ENCODE results near the gene KRT28. TPM values are rescaled to one million over a fixed set of nuclear protein-coding genes. Genes with fewer than 3 reads are reported as not detected.

Gene KRT28, protein sequence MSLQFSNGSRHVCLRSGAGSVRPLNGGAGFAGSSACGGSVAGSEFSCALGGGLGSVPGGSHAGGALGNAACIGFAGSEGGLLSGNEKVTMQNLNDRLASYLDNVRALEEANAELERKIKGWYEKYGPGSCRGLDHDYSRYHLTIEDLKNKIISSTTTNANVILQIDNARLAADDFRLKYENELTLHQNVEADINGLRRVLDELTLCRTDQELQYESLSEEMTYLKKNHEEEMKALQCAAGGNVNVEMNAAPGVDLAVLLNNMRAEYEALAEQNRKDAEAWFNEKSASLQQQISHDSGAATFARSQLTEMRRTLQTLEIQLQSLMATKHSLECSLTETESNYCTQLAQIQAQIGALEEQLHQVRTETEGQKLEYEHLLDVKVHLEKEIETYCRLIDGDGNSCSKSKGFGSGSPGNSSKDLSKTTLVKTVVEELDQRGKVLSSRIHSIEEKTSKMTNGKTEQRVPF
- total RNA-seq (not detected), polyA plus RNA-seq (not detected)

- intact Hi-C loops (cut with micrococcal nuclease): loop anchor here (5.0 kb wide), 2 partner anchors 57 to 522 kb away; no protein-coding TSS in a partner anchor
- CTCF ChIA-PET (ENCODE audit: partially characterized antibody): no interaction called here
- POLR2A ChIA-PET (ENCODE audit: partially characterized antibody): no interaction called here
- no peak for DNase-seq
- Mint-ChIP-seq H3K27me3 (peaks cover 14 to 27% of the 10 kb centered on the region in 2 donors), H3K4me3 (no peak within 1 kb of the TSS), H3K9me3 (peaks cover 0 to 3% (median 0%) of the 10 kb centered on the region in 8 donors), H3K36me3 (no peaks in the 10 kb centered on the region), H3K4me1 (peaks cover 2 to 4% (median 3%) of the 10 kb centered on the region in 4 donors), H3K27ac (no peak within 1 kb of the TSS)
- Histone ChIP-seq H3K27ac (ENCODE audit: low read depth, low read length) (no peak within 1 kb of the TSS), H3K9me3 (ENCODE audit: control insufficient read depth in 1 of 2, low read length in 2 of 2) (no peaks in the 10 kb centered on the region), H3K27me3 (ENCODE audit: insufficient read depth, low read length) (peaks cover 8% of the 10 kb centered on the region), H3K4me3 (ENCODE audit: low read length in 2 of 2) (no peak within 1 kb of the TSS), H3K36me3 (ENCODE audit: insufficient read depth, low read length) (no peaks in the 10 kb centered on the region), H3K4me1 (ENCODE audit: insufficient read depth, low read length) (peaks cover 4% of the 10 kb centered on the region)
These were observed at the start of gene KRT28 for GRCh38 chr17:40799859-40800258. KRT28 (minus strand) TSS chr17:40799959; CDS start chr17:40799893, 66 bp downstream.

- no peaks in the 10 kb centered on the region for H3K36me3 Mint-ChIP-seq
- no peak for DNase-seq
These were observed 49.0 kb upstream of the KRT28 start for GRCh38 chr17:40848583-40849235.

GRCh38 chr17:40846515-40847144 is 46.9 kb upstream of the KRT28 start:
- peaks cover 0 to 2% (median under 1%) of the 10 kb centered on the region in 4 donors for H3K4me1 Mint-ChIP-seq
- DNase-seq: no peak
- no peak overlapping the region for H3K4me3 ChIP-seq (ENCODE audit: low read length in 2 of 2)
- no peaks in the 10 kb centered on the region for H3K36me3 ChIP-seq (ENCODE audit: insufficient read depth, low read length)
- ChIA-PET POLR2A (ENCODE audit: partially characterized antibody) (no interaction called here), CTCF (ENCODE audit: partially characterized antibody) (no interaction called here)
- H3K27me3 Mint-ChIP-seq: peaks cover 23 to 27% of the 10 kb centered on the region in 2 donors
- H3K4me3 Mint-ChIP-seq: no peak overlapping the region
- no peak overlapping the region for H3K27ac Mint-ChIP-seq
- H3K27me3 ChIP-seq (ENCODE audit: insufficient read depth, low read length): no peaks in the 10 kb centered on the region
- H3K4me1 ChIP-seq (ENCODE audit: insufficient read depth, low read length): no peaks in the 10 kb centered on the region
- H3K9me3 Mint-ChIP-seq: no peaks in the 10 kb centered on the region
- intact Hi-C loops (cut with micrococcal nuclease): no loop called here
- peaks cover 0 to 5% of the 10 kb centered on the region in 2 donors for H3K36me3 Mint-ChIP-seq
- H3K9me3 ChIP-seq (ENCODE audit: control insufficient read depth in 1 of 2, low read length in 2 of 2): no peaks in the 10 kb centered on the region
- H3K27ac ChIP-seq (ENCODE audit: low read depth, low read length): no peak overlapping the region

More at GRCh38 chr17:40848583-40849235, 49.0 kb upstream of the KRT28 start:
- no peak overlapping the region for H3K4me3 ChIP-seq (ENCODE audit: low read length in 2 of 2)
- ChIA-PET POLR2A (ENCODE audit: partially characterized antibody) (no interaction called here), CTCF (ENCODE audit: partially characterized antibody) (interaction anchor here (0.9 to 1.7 kb wide), 4 partner anchors 7 to 814 kb away, joined by 3 to 4 read pairs (median 3); no protein-coding TSS in a partner anchor)
- intact Hi-C loops (cut with micrococcal nuclease): no loop called here
- H3K9me3 ChIP-seq (ENCODE audit: control insufficient read depth in 1 of 2, low read length in 2 of 2): no peaks in the 10 kb centered on the region
- no peaks in the 10 kb centered on the region for H3K4me1 ChIP-seq (ENCODE audit: insufficient read depth, low read length)
- Mint-ChIP-seq H3K4me1 (no peaks in the 10 kb centered on the region), H3K9me3 (no peaks in the 10 kb centered on the region), H3K27ac (no peak overlapping the region), H3K4me3 (no peak overlapping the region), H3K27me3 (peaks cover 21 to 24% of the 10 kb centered on the region in 2 donors)
- no peaks in the 10 kb centered on the region for H3K36me3 ChIP-seq (ENCODE audit: insufficient read depth, low read length)
- no peak overlapping the region for H3K27ac ChIP-seq (ENCODE audit: low read depth, low read length)
- H3K27me3 ChIP-seq (ENCODE audit: insufficient read depth, low read length): no peaks in the 10 kb centered on the region

- intact Hi-C loops (cut with micrococcal nuclease): no loop called here
- Mint-ChIP-seq H3K9me3 (no peaks in the 10 kb centered on the region), H3K36me3 (peaks cover 0 to 5% of the 10 kb centered on the region in 2 donors), H3K4me3 (no peak overlapping the region), H3K27ac (no peak overlapping the region), H3K4me1 (peaks cover 0 to 2% (median under 1%) of the 10 kb centered on the region in 4 donors), H3K27me3 (peaks cover 31 to 34% of the 10 kb centered on the region in 2 donors)
- ChIA-PET CTCF (ENCODE audit: partially characterized antibody) (no interaction called here), POLR2A (ENCODE audit: partially characterized antibody) (no interaction called here)
- H3K36me3 ChIP-seq (ENCODE audit: insufficient read depth, low read length): no peaks in the 10 kb centered on the region
- H3K27ac ChIP-seq (ENCODE audit: low read depth, low read length): no peak overlapping the region
- DNase-seq: no peak
- no peaks in the 10 kb centered on the region for H3K9me3 ChIP-seq (ENCODE audit: control insufficient read depth in 1 of 2, low read length in 2 of 2)
- H3K4me1 ChIP-seq (ENCODE audit: insufficient read depth, low read length): no peaks in the 10 kb centered on the region
- no peaks in the 10 kb centered on the region for H3K27me3 ChIP-seq (ENCODE audit: insufficient read depth, low read length)
- H3K4me3 ChIP-seq (ENCODE audit: low read length in 2 of 2): no peak overlapping the region
These were observed 44.9 kb upstream of the KRT28 start for GRCh38 chr17:40844671-40845107.

DNA sequence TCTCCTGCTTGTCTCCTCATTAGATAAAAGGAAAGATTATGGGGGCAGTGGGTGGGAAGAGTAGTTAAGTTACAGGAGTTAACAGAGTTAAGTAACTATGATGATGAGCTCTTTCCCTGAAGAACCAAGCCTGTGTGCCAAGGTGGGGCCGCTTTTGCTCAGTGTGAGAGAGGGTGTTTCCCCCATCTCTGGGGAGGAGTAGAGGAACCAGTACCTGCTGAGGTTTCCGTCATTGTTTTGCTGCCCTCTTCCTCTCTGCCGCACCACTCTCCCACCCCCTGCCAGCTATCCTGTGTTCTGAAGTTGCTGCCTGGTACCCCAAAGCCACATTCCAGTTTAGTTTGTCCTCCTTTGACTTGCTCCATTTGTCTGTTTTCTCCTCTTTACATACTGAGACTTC is 43.5 kb upstream of the KRT28 start:
- Mint-ChIP-seq H3K4me1 (peaks cover 0 to 2% (median under 1%) of the 10 kb centered on the region in 4 donors), H3K36me3 (peaks cover 0 to 5% of the 10 kb centered on the region in 2 donors), H3K9me3 (no peaks in the 10 kb centered on the region), H3K27ac (no peak overlapping the region), H3K4me3 (no peak overlapping the region), H3K27me3 (peaks cover 30 to 35% of the 10 kb centered on the region in 2 donors)
- Histone ChIP-seq H3K4me3 (ENCODE audit: low read length in 2 of 2) (no peak overlapping the region), H3K9me3 (ENCODE audit: control insufficient read depth in 1 of 2, low read length in 2 of 2) (no peaks in the 10 kb centered on the region), H3K4me1 (ENCODE audit: insufficient read depth, low read length) (no peaks in the 10 kb centered on the region), H3K36me3 (ENCODE audit: insufficient read depth, low read length) (no peaks in the 10 kb centered on the region), H3K27me3 (ENCODE audit: insufficient read depth, low read length) (no peaks in the 10 kb centered on the region), H3K27ac (ENCODE audit: low read depth, low read length) (no peak overlapping the region)
- ChIA-PET CTCF (ENCODE audit: partially characterized antibody) (interaction anchor here (0.9 to 1.5 kb wide), 3 partner anchors 13 to 822 kb away, joined by 3 to 6 read pairs (median 3); no protein-coding TSS in a partner anchor), POLR2A (ENCODE audit: partially characterized antibody) (no interaction called here)
- DNase-seq: no peak
- intact Hi-C loops (cut with micrococcal nuclease): no loop called here

DNA sequence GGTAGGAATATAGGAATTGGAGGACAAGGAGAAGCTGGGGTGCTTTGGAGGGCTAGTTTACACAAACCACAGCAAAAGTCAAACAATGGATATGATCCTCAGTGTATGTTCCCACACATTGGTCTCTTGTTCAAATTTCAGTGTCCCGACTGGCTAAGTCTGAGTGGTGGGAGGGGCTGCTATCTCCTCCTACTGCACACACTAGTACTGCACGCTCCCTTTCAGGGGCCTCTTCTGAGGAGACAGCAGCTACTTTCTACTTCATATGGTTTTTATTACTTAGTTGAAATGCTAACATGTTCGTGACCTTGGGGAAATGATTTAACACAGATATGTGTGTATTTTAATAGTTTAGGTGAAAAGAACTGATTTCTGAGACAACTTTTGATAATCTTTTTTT is 41.5 kb upstream of the KRT28 start:
- CTCF ChIA-PET (ENCODE audit: partially characterized antibody): interaction anchor here (1.3 kb wide), 1 partner anchor 12 kb away, joined by 3 read pairs; no protein-coding TSS in a partner anchor

DNA sequence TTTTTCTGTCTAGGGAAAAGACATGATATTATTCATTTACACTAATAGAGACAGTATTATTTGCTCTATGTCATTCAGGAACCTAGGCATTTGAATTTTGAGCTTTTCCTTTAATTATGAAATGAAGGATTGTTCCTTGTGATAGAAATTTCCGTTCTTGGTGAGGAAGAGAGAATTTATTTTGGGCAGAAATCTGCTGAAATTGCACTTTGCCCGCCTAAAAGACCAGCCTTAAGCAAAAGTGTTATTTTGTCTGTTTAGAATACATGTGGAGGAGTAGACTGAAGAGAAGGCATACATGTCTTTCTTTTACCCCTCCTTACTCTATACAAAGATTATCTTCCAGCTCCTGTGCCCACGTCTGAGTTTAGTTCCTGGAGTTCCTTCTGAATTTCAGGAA is 39.4 kb upstream of the KRT28 start:
- peaks cover 3 to 9% of the 10 kb centered on the region in 2 donors for H3K36me3 Mint-ChIP-seq
- peaks cover 17 to 21% of the 10 kb centered on the region in 2 donors for H3K27me3 Mint-ChIP-seq
- no peak overlapping the region for H3K4me3 Mint-ChIP-seq
- Histone ChIP-seq H3K4me1 (ENCODE audit: insufficient read depth, low read length) (no peaks in the 10 kb centered on the region), H3K27me3 (ENCODE audit: insufficient read depth, low read length) (no peaks in the 10 kb centered on the region), H3K4me3 (ENCODE audit: low read length in 2 of 2) (no peak overlapping the region), H3K9me3 (ENCODE audit: control insufficient read depth in 1 of 2, low read length in 2 of 2) (no peaks in the 10 kb centered on the region), H3K36me3 (ENCODE audit: insufficient read depth, low read length) (no peaks in the 10 kb centered on the region), H3K27ac (ENCODE audit: low read depth, low read length) (no peak overlapping the region)
- ChIA-PET CTCF (ENCODE audit: partially characterized antibody) (no interaction called here), POLR2A (ENCODE audit: partially characterized antibody) (no interaction called here)
- intact Hi-C loops (cut with micrococcal nuclease): no loop called here
- no peak overlapping the region for H3K27ac Mint-ChIP-seq
- no peaks in the 10 kb centered on the region for H3K9me3 Mint-ChIP-seq
- peaks cover 0 to 2% (median under 1%) of the 10 kb centered on the region in 4 donors for H3K4me1 Mint-ChIP-seq
- DNase-seq: no peak

More for the DNA sequence above, 41.5 kb upstream of the KRT28 start:
- Histone ChIP-seq H3K36me3 (ENCODE audit: insufficient read depth, low read length) (no peaks in the 10 kb centered on the region), H3K27me3 (ENCODE audit: insufficient read depth, low read length) (no peaks in the 10 kb centered on the region), H3K27ac (ENCODE audit: low read depth, low read length) (no peak overlapping the region), H3K4me3 (ENCODE audit: low read length in 2 of 2) (no peak overlapping the region), H3K4me1 (ENCODE audit: insufficient read depth, low read length) (no peaks in the 10 kb centered on the region), H3K9me3 (ENCODE audit: control insufficient read depth in 1 of 2, low read length in 2 of 2) (no peaks in the 10 kb centered on the region)
- Mint-ChIP-seq H3K4me1 (peaks cover 0 to 2% (median under 1%) of the 10 kb centered on the region in 4 donors), H3K9me3 (no peaks in the 10 kb centered on the region), H3K4me3 (no peak overlapping the region), H3K27me3 (peaks cover 23 to 34% of the 10 kb centered on the region in 2 donors), H3K27ac (peak overlapping the region in 1 of 7 donors; percentile 6), H3K36me3 (peaks cover 0 to 5% of the 10 kb centered on the region in 2 donors)
- no peak for DNase-seq
- intact Hi-C loops (cut with micrococcal nuclease): no loop called here
- POLR2A ChIA-PET (ENCODE audit: partially characterized antibody): no interaction called here
